HCT116 (cell line): ENCODE data around the gene KMT2D. TPM values are rescaled to one million over a fixed set of nuclear protein-coding genes. Genes with fewer than 3 reads are reported as not detected.

Source experiments
- ATAC-seq: fragments of 200-7000 bp; cut with Tn5 transposase; 2 replicates; pipeline ENCODE4 v1.9.1; 2020; ENCODE audit warnings: mild to moderate bottlenecking, moderate library complexity
- BruUV-seq: library from RNA; stranded (reverse); fragments of 400-500 nt; replicated peaks from 2 replicates; lab custom pipeline; 2021; lab: Mats Ljungman, UMichigan
- CTCF ChIA-PET: fragments of 300-600 bp; sonication (Branson Sonifier 250); formaldehyde crosslinking; loops from one replicate; lab custom pipeline; 2021; ENCODE audit warnings: antibody characterized with exemption; lab: Charles Lee
- POLR2A ChIA-PET: fragments of 300-600, 350-600 bp; sonication (Branson Sonifier 250); formaldehyde crosslinking; loops from one replicate; lab custom pipeline; 2021; ENCODE audit warnings: antibody characterized with exemption; lab: Charles Lee
- RAD21 ChIA-PET, 2 experiments: fragments of 300-600 bp; sonication (Branson Sonifier 250); formaldehyde crosslinking; loops; one replicate each; lab custom pipeline; 2023; ENCODE audit warnings: low total read pairs in 2 of 2; ENCODE audit not compliant: uncharacterized antibody in 2 of 2, unreplicated experiment in 2 of 2, low non-redundant PET in 1 of 2; lab: Charles Lee
- DNase-seq: peaks from one replicate; pipeline ENCODE4 v3.0.0-alpha.2; 2010; ENCODE audit warnings: low read depth, low spot score
- H2AFZ ChIP-seq: fragments of 200-600 bp; shearing (Covaris generic), sonication (generic); 2 replicates; pipeline ENCODE4 v1.6.1; 2017; ENCODE audit warnings: low read depth, mixed run types, mixed read lengths, antibody characterized with exemption, low read length; ENCODE audit not compliant: poor library complexity, severe bottlenecking
- H3K27ac ChIP-seq: 2 replicates; pipeline ENCODE4 v1.5.1; 2012; ENCODE audit warnings: low read depth, low read length
- H3K27me3 ChIP-seq: fragments of 200-600 bp; sonication (generic); 2 replicates; pipeline ENCODE4 v1.6.1; 2016; ENCODE audit warnings: mixed run types, low read length, mixed read lengths; ENCODE audit not compliant: insufficient read depth
- H3K36me3 ChIP-seq, 2 experiments: fragments of 200-500 bp in 1 of 2; fragments of 200-600 bp in 1 of 2; sonication (Bioruptor generic) in 1 of 2; sonication (generic) in 1 of 2; 2 replicates each; pipeline versions ENCODE4 v1.5.1 to v1.6.1; 2014 to 2016; ENCODE audit warnings: low read length in 2 of 2, inconsistent platforms in 1 of 2, mixed read lengths in 1 of 2, mixed run types in 1 of 2; ENCODE audit not compliant: insufficient read depth in 2 of 2, control insufficient read depth in 1 of 2
- H3K4me1 ChIP-seq, 2 experiments: fragments of 200-600 bp in 1 of 2; sonication (generic) in 1 of 2; 2 replicates each; pipeline versions ENCODE4 v1.5.1 to v1.6.1; 2012 to 2017; ENCODE audit warnings: low read length in 2 of 2, inconsistent platforms in 1 of 2, mild to moderate bottlenecking in 1 of 2, mixed read lengths in 1 of 2, mixed run types in 1 of 2, moderate library complexity in 1 of 2; ENCODE audit not compliant: insufficient read depth in 2 of 2, control insufficient read depth in 1 of 2
- H3K4me2 ChIP-seq: fragments of 200-600 bp; sonication (generic); 2 replicates; pipeline ENCODE4 v1.6.1; 2017; ENCODE audit warnings: mixed run types, low read length, mixed read lengths
- H3K4me3 ChIP-seq, 2 experiments: fragments of 200-600 bp in 1 of 2; sonication (generic) in 1 of 2; replicated peaks in 1 of 2; 2 replicates each; pipeline ENCODE4 v1.5.1; 2011 to 2016; ENCODE audit warnings: low read length in 2 of 2, control low read depth in 1 of 2, low read depth in 1 of 2, mild to moderate bottlenecking in 1 of 2, mixed read lengths in 1 of 2, mixed run types in 1 of 2
- H3K79me2 ChIP-seq: fragments of 200-600 bp; sonication (generic); 2 replicates; pipeline ENCODE4 v1.6.1; 2017; ENCODE audit warnings: mild to moderate bottlenecking, mixed run types, low read length, moderate library complexity, mixed read lengths; ENCODE audit not compliant: insufficient read depth
- H3K9ac ChIP-seq: fragments of 200-600 bp; sonication (generic); 2 replicates; pipeline ENCODE4 v1.6.1; 2016; ENCODE audit warnings: low read length, mixed read lengths
- H3K9me2 ChIP-seq: fragments of 200-600 bp; sonication (generic), shearing (Covaris generic); 2 replicates; pipeline ENCODE4 v1.6.1; 2017; ENCODE audit warnings: mixed run types, mild to moderate bottlenecking, moderate library complexity; ENCODE audit not compliant: insufficient read depth
- H3K9me3 ChIP-seq, 2 experiments: fragments of 200-500 bp in 1 of 2; fragments of 200-600 bp in 1 of 2; sonication (Bioruptor generic) in 1 of 2; sonication (generic) in 1 of 2; 2 replicates each; pipeline ENCODE4 v1.6.1; 2014 to 2017; ENCODE audit warnings: low read length in 2 of 2, mixed read lengths in 2 of 2, inconsistent platforms in 1 of 2, low read depth in 1 of 2, mild to moderate bottlenecking in 1 of 2, mixed run types in 1 of 2, moderate library complexity in 1 of 2; ENCODE audit not compliant: control insufficient read depth in 1 of 2, insufficient read depth in 1 of 2
- H4K20me1 ChIP-seq: fragments of 200-600 bp; sonication (generic), shearing (Covaris generic); 2 replicates; pipeline ENCODE4 v1.6.1; 2017; ENCODE audit warnings: mixed run types, mild to moderate bottlenecking, moderate library complexity; ENCODE audit not compliant: insufficient read depth
- CBX3 ChIP-seq: IDR thresholded peaks from 2 replicates; pipeline ENCODE4 v1.6.1; 2012; ENCODE audit warnings: low read depth
- EGR1 ChIP-seq: IDR thresholded peaks from 2 replicates; pipeline ENCODE4 v1.6.1; 2012; ENCODE audit warnings: low read depth
- ELF1 ChIP-seq: IDR thresholded peaks from 2 replicates; pipeline ENCODE4 v1.6.1; 2012; ENCODE audit warnings: low read depth, borderline replicate concordance
- EZH2 ChIP-seq: fragments of 200-600 bp; sonication (generic); IDR thresholded peaks from 2 replicates; pipeline ENCODE4 v1.6.1; 2017; ENCODE audit warnings: antibody characterized with exemption, mixed run types
- FOSL1 ChIP-seq: IDR thresholded peaks from 2 replicates; pipeline ENCODE4 v1.6.1; 2012; ENCODE audit warnings: low read depth
- JUND ChIP-seq: IDR thresholded peaks from 2 replicates; pipeline ENCODE4 v1.6.1; 2012
- POLR2A ChIP-seq: IDR thresholded peaks from 2 replicates; pipeline ENCODE4 v1.7.0; 2011; ENCODE audit warnings: borderline replicate concordance; ENCODE audit not compliant: insufficient read depth, insufficient read length; ENCODE audit errors: extremely low read depth
- POLR2AphosphoS5 ChIP-seq: IDR thresholded peaks from 2 replicates; pipeline ENCODE4 v1.6.1; 2011; ENCODE audit warnings: mild to moderate bottlenecking, low read depth, low read length, moderate library complexity
- RAD21 ChIP-seq: IDR thresholded peaks from 2 replicates; pipeline ENCODE4 v1.6.1; 2012; ENCODE audit warnings: low read depth, mild to moderate bottlenecking
- SIN3A ChIP-seq: IDR thresholded peaks from 2 replicates; pipeline ENCODE4 v1.6.1; 2012; ENCODE audit warnings: low read depth
- SRF ChIP-seq: IDR thresholded peaks from 2 replicates; pipeline ENCODE4 v1.6.1; 2012; ENCODE audit warnings: low read depth
- TCF7L2 ChIP-seq: IDR thresholded peaks from 2 replicates; pipeline ENCODE4 v1.7.0; 2011; ENCODE audit warnings: borderline replicate concordance, inconsistent platforms; ENCODE audit not compliant: insufficient read depth, insufficient read length; ENCODE audit errors: extremely low read depth
- YY1 ChIP-seq: IDR thresholded peaks from 2 replicates; pipeline ENCODE4 v1.6.1; 2011; ENCODE audit warnings: low read length, low read depth, moderate library complexity, mild to moderate bottlenecking; ENCODE audit not compliant: insufficient replicate concordance; ENCODE audit errors: extremely low read depth
- ZFX ChIP-seq: fragments of 450-650 bp; IDR thresholded peaks from 2 replicates; pipeline ENCODE4 v1.6.1; 2017
- ZNF274 ChIP-seq: fragments of 200-500 bp; sonication (Bioruptor generic); IDR thresholded peaks from 2 replicates; pipeline ENCODE4 v1.6.1; 2014; ENCODE audit warnings: mild to moderate bottlenecking, low read depth, low read length, inconsistent platforms
- intact Hi-C: fragments of 100-400 bp; cut with micrococcal nuclease; formaldehyde crosslinking; loops from 2 replicates; pipeline ENCODE4 v1.10.0; 2022
- total RNA-seq: library from RNA; stranded (reverse); gene quantifications from one replicate; pipeline ENCODE4 v1.2.1, GENCODE V29; 2021; ENCODE audit not compliant: unreplicated experiment
- TF ChIP-seq, protein P1 (sequence below): IDR thresholded peaks from 2 replicates; pipeline ENCODE4 v1.6.1; 2011; ENCODE audit warnings: mild to moderate bottlenecking, low read length, moderate library complexity; ENCODE audit not compliant: insufficient replicate concordance; ENCODE audit errors: extremely low read depth
- TF ChIP-seq, protein P2 (sequence below): IDR thresholded peaks from 2 replicates; pipeline ENCODE4 v1.6.1; 2012
- TF ChIP-seq, protein P3 (sequence below): IDR thresholded peaks from 2 replicates; pipeline ENCODE4 v1.6.1; 2012; ENCODE audit warnings: low read depth
- TF ChIP-seq, protein P4 (sequence below), 3 experiments: fragments of 200-600 bp in 1 of 3; sonication (generic) in 1 of 3; IDR thresholded peaks in 2 of 3; conservative IDR thresholded peaks in 1 of 3; 2 replicates each; pipeline ENCODE4 v1.5.1; 2012 to 2017; ENCODE audit warnings: low read depth in 2 of 3, low read length in 2 of 3, antibody characterized with exemption in 1 of 3, borderline replicate concordance in 1 of 3, control low read depth in 1 of 3, mild to moderate bottlenecking in 1 of 3, mixed read lengths in 1 of 3, mixed run types in 1 of 3, moderate library complexity in 1 of 3; ENCODE audit not compliant: insufficient read depth in 1 of 3

Gene KMT2D
- total RNA-seq, 1 experiment from 2014 or later, result 71.3 TPM

DNA sequence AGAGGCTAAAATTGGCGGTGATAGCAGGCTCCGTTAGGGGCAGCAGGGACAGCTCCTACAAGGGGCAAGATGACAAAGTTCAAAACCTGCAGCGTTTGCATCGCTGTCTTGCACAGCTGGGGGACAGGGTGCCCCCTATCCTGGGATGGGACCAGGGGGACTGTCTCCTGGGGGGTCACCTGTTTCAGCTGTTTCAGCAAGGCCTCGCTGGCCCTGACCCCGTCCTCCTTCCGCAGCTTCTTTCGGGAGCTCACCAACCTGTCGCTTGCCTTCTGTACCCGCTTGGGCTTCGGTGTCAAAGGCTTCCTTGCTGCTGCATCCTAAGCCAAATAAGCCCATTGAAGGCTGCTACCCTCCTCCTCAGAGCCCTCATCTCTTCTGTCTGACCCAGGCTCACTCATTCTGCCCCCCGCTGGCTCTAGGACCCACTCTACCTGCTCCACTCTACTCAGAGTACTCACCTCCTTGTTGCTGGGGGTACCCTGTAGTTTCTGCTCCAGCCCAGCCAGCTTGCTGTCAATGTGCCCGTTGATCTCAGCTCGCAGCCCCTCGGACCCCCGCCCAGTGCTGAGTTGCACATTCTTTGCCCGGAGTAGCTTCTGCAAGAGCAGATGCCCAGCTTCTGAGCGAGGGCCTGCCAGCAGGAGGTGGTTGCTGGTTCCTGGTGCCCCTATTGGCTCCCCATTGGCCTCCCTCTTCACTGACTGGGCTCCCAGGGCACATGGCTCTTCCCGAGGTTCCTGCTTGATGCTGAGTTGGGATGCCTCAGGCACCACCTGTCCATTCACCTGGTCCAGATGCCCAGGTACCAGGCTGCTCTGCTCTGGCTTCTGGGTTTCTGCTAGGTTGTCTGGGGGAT lies 29.7 kb downstream of the KMT2D start:
- Histone ChIP-seq H2AFZ (no peak overlapping the region), H4K20me1 (no peaks in the 10 kb centered on the region), H3K9me3 (no peaks in the 10 kb centered on the region), H3K9ac (no peak overlapping the region), H3K36me3 (peaks cover 36 to 70% of the 10 kb centered on the region in 2 experiments), H3K4me3 (no peak overlapping the region), H3K9me2 (no peaks in the 10 kb centered on the region), H3K27ac (no peak overlapping the region), H3K4me2 (no peak overlapping the region), H3K4me1 (no peaks in the 10 kb centered on the region), H3K27me3 (no peaks in the 10 kb centered on the region), H3K79me2 (peaks cover 11% of the 10 kb centered on the region; the same call in 1 of the 2 replicates)
- BruUV-seq, result no TSS peak
- TF ChIP-seq EZH2 (no peak), RAD21 (no peak), SRF (no peak), FOSL1 (no peak), POLR2A (no peak), ELF1 (no peak), TCF7L2 (no peak), SIN3A (no peak), JUND (no peak), ZNF274 (no peak), POLR2AphosphoS5 (no peak), ZFX (no peak), CBX3 (no peak), YY1 (no peak), EGR1 (no peak)
- TF ChIP-seq, protein P1, sequence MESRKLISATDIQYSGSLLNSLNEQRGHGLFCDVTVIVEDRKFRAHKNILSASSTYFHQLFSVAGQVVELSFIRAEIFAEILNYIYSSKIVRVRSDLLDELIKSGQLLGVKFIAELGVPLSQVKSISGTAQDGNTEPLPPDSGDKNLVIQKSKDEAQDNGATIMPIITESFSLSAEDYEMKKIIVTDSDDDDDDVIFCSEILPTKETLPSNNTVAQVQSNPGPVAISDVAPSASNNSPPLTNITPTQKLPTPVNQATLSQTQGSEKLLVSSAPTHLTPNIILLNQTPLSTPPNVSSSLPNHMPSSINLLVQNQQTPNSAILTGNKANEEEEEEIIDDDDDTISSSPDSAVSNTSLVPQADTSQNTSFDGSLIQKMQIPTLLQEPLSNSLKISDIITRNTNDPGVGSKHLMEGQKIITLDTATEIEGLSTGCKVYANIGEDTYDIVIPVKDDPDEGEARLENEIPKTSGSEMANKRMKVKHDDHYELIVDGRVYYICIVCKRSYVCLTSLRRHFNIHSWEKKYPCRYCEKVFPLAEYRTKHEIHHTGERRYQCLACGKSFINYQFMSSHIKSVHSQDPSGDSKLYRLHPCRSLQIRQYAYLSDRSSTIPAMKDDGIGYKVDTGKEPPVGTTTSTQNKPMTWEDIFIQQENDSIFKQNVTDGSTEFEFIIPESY, result no peak
- TF ChIP-seq, protein P2, sequence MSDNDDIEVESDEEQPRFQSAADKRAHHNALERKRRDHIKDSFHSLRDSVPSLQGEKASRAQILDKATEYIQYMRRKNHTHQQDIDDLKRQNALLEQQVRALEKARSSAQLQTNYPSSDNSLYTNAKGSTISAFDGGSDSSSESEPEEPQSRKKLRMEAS, result no peak
- TF ChIP-seq, protein P3, sequence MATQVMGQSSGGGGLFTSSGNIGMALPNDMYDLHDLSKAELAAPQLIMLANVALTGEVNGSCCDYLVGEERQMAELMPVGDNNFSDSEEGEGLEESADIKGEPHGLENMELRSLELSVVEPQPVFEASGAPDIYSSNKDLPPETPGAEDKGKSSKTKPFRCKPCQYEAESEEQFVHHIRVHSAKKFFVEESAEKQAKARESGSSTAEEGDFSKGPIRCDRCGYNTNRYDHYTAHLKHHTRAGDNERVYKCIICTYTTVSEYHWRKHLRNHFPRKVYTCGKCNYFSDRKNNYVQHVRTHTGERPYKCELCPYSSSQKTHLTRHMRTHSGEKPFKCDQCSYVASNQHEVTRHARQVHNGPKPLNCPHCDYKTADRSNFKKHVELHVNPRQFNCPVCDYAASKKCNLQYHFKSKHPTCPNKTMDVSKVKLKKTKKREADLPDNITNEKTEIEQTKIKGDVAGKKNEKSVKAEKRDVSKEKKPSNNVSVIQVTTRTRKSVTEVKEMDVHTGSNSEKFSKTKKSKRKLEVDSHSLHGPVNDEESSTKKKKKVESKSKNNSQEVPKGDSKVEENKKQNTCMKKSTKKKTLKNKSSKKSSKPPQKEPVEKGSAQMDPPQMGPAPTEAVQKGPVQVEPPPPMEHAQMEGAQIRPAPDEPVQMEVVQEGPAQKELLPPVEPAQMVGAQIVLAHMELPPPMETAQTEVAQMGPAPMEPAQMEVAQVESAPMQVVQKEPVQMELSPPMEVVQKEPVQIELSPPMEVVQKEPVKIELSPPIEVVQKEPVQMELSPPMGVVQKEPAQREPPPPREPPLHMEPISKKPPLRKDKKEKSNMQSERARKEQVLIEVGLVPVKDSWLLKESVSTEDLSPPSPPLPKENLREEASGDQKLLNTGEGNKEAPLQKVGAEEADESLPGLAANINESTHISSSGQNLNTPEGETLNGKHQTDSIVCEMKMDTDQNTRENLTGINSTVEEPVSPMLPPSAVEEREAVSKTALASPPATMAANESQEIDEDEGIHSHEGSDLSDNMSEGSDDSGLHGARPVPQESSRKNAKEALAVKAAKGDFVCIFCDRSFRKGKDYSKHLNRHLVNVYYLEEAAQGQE, result no peak
- TF ChIP-seq, protein P4, sequence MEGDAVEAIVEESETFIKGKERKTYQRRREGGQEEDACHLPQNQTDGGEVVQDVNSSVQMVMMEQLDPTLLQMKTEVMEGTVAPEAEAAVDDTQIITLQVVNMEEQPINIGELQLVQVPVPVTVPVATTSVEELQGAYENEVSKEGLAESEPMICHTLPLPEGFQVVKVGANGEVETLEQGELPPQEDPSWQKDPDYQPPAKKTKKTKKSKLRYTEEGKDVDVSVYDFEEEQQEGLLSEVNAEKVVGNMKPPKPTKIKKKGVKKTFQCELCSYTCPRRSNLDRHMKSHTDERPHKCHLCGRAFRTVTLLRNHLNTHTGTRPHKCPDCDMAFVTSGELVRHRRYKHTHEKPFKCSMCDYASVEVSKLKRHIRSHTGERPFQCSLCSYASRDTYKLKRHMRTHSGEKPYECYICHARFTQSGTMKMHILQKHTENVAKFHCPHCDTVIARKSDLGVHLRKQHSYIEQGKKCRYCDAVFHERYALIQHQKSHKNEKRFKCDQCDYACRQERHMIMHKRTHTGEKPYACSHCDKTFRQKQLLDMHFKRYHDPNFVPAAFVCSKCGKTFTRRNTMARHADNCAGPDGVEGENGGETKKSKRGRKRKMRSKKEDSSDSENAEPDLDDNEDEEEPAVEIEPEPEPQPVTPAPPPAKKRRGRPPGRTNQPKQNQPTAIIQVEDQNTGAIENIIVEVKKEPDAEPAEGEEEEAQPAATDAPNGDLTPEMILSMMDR (IDR thresholded peaks at IDR 0.05 in 2 of 3, conservative IDR thresholded peaks at IDR 0.05 in 1 of 3; ENCODE audit: borderline replicate concordance in 1 of 3, insufficient read depth in 1 of 3, low read depth in 2 of 3, low read length in 2 of 3), result no peak
- ATAC-seq (peak; percentile 8; the same call in 1 of the 2 replicates), DNase-seq (no peak)
- POLR2A ChIA-PET, result interaction anchor here (1.2 kb wide), 2 partner anchors 12 to 100 kb away, joined by 3 read pairs; partner anchors contain the start of gene TUBA1B
- RAD21 ChIA-PET, result no interaction called here
- intact Hi-C loops, result no loop called here
- CTCF ChIA-PET, result interaction anchor here (2.2 kb wide), 1 partner anchor 11 kb away, joined by 6 read pairs; no protein-coding TSS in a partner anchor
